Glutamatergic neuron (in vitro differentiated cells): ENCODE data around the gene UNC5C. TPM values are rescaled to one million over a fixed set of nuclear protein-coding genes. Genes with fewer than 3 reads are reported as not detected.
A peak's percentile ranks its signal among the peaks of the same experiment; 100 is the strongest.

Experiments
- DNase-seq: peaks from one replicate; pipeline ENCODE4 v3.0.0; 2022
- H3K27ac Mint-ChIP-seq: one replicate; pipeline ENCODE4 v1.8.0; 2020; ENCODE audit warnings: mild to moderate bottlenecking, mixed read lengths, inconsistent platforms; ENCODE audit not compliant: unreplicated experiment
- H3K27me3 Mint-ChIP-seq: one replicate; pipeline ENCODE4 v1.8.0; 2020; ENCODE audit warnings: mild to moderate bottlenecking, moderate library complexity, mixed read lengths, inconsistent platforms; ENCODE audit not compliant: unreplicated experiment
- H3K36me3 Mint-ChIP-seq: one replicate; pipeline ENCODE4 v1.8.0; 2020; ENCODE audit warnings: mild to moderate bottlenecking, mixed read lengths, inconsistent platforms; ENCODE audit not compliant: unreplicated experiment
- H3K4me1 Mint-ChIP-seq: one replicate; pipeline ENCODE4 v1.8.0; 2020; ENCODE audit warnings: mild to moderate bottlenecking, low read depth, mixed read lengths, inconsistent platforms; ENCODE audit not compliant: unreplicated experiment
- H3K4me3 Mint-ChIP-seq: one replicate; pipeline ENCODE4 v1.8.0; 2020; ENCODE audit warnings: mild to moderate bottlenecking, mixed read lengths, inconsistent platforms; ENCODE audit not compliant: unreplicated experiment
- H3K9me3 Mint-ChIP-seq: one replicate; pipeline ENCODE4 v1.8.0; 2020; ENCODE audit warnings: mild to moderate bottlenecking, moderate library complexity, mixed read lengths, inconsistent platforms; ENCODE audit not compliant: unreplicated experiment
- long read RNA-seq: library from polyadenylated mRNA; unstranded; transcript quantifications from one replicate; pipeline ENCODE4 v2.0.0, GENCODE V29; 2020; ENCODE audit not compliant: unreplicated experiment
- total RNA-seq: library from RNA; stranded (reverse); fragmentation: NEBNext Ultra II Directional; extraction: Animal tissue kit (Norgen Biotek cat#: 25700); gene quantifications from one replicate; pipeline ENCODE4 v1.2.1, GENCODE V29; 2021; ENCODE audit not compliant: unreplicated experiment
- TF ChIP-seq, protein P1 (sequence below): fragments of 200-600 bp; sonication (generic); IDR thresholded peaks from one replicate; pipeline ENCODE4 v1.5.0; 2021; ENCODE audit not compliant: partially characterized antibody, unreplicated experiment

Gene UNC5C
- total RNA-seq, result 41.2 TPM
- long read RNA-seq, partial matches to known transcripts, result 0 of 2 reads
- long read RNA-seq, other reads (novel, unspliced or antisense), result 2 of 2 reads

DNA sequence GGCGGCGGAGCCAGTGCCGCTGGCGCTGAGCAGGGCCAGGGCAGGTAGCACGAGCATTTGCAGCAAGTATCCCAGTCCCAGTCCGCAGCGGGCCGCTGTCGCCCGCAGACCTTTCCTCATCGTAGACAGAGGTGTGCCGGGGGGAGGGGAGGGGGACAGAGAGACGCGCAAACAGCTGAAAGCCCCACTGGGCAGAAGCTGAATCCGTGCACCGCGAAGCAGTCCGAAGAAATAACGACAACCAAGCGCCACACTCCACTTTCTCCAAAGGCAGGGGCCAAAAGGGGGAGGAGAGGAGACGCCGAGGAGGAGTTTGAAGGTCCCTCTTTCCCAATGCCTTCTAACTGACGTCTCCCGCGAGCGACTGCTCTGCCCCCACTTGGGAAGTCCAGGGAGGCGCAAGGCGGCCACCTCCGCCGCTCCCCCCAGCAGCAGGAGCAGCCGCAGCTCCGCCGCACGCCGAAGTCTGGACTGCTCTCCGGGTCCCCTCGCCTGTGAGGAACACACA is at the start of gene UNC5C:
Gene UNC5C, minus strand, starts transcription at position 236 of the 508 bp plus-strand sequence.
- TF ChIP-seq, protein P1, sequence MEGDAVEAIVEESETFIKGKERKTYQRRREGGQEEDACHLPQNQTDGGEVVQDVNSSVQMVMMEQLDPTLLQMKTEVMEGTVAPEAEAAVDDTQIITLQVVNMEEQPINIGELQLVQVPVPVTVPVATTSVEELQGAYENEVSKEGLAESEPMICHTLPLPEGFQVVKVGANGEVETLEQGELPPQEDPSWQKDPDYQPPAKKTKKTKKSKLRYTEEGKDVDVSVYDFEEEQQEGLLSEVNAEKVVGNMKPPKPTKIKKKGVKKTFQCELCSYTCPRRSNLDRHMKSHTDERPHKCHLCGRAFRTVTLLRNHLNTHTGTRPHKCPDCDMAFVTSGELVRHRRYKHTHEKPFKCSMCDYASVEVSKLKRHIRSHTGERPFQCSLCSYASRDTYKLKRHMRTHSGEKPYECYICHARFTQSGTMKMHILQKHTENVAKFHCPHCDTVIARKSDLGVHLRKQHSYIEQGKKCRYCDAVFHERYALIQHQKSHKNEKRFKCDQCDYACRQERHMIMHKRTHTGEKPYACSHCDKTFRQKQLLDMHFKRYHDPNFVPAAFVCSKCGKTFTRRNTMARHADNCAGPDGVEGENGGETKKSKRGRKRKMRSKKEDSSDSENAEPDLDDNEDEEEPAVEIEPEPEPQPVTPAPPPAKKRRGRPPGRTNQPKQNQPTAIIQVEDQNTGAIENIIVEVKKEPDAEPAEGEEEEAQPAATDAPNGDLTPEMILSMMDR, result no peak
- peaks cover 14% of the 10 kb centered on the region for H3K27me3 Mint-ChIP-seq
- peak within 1 kb of the TSS; percentile 92 for H3K4me3 Mint-ChIP-seq
- H3K36me3 Mint-ChIP-seq, result no peaks in the 10 kb centered on the region
- peaks cover 39% of the 10 kb centered on the region for H3K4me1 Mint-ChIP-seq
- peak within 1 kb of the TSS; percentile 86 for H3K27ac Mint-ChIP-seq
- H3K9me3 Mint-ChIP-seq, result peaks cover 16% of the 10 kb centered on the region
- no peak for DNase-seq

DNA sequence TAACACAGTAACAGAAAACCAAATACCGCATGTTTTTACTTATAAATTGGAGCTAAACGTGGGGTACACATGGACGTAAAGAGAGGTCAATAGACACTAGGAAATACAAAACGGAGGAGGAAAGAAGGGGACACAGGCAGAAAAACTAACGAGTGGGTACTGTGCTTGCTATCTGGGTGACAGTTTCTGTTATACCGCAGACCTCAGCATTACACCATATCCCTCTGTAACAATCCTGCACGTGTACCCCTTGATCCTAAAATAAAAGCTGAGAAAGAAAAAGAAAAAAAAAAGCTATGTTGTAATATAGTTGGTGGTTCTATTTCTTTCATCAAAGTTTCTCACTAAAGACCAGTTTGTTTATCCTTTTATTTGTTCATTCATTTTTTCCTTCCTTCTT is 47.9 kb upstream of the UNC5C start:
- no peak overlapping the region for H3K4me3 Mint-ChIP-seq
- no peaks in the 10 kb centered on the region for H3K36me3 Mint-ChIP-seq
- TF ChIP-seq, protein P1, result no peak
- H3K9me3 Mint-ChIP-seq, result peaks cover 2% of the 10 kb centered on the region
- DNase-seq, result no peak
- peaks cover 2% of the 10 kb centered on the region for H3K4me1 Mint-ChIP-seq
- no peaks in the 10 kb centered on the region for H3K27me3 Mint-ChIP-seq
- no peak overlapping the region for H3K27ac Mint-ChIP-seq

DNA sequence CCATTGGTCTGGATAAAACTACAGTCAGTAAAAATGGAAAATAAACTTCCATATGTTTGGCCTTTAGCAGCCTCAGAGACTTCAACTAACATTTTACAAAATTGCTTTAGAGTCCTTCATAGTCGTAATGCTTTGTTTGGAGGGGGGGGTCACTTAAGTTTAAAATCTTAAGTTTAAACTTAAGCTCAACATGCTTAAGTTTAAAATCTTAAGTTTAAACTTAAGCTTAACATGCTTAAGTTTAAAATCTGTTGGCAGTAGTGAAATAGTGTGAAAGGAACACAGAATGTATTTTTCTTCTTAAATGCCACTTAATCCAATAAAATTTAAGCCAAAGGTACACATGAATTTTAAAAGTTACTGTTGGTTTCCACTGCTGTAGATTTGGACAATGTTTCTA is 45.9 kb upstream of the UNC5C start:
- H3K36me3 Mint-ChIP-seq, result no peaks in the 10 kb centered on the region
- H3K4me3 Mint-ChIP-seq, result no peak overlapping the region
- peaks cover 2% of the 10 kb centered on the region for H3K4me1 Mint-ChIP-seq
- TF ChIP-seq, protein P1, result no peak
- no peak overlapping the region for H3K27ac Mint-ChIP-seq
- DNase-seq, result no peak
- H3K27me3 Mint-ChIP-seq, result peaks cover 2% of the 10 kb centered on the region
- H3K9me3 Mint-ChIP-seq, result peaks cover 2% of the 10 kb centered on the region

DNA sequence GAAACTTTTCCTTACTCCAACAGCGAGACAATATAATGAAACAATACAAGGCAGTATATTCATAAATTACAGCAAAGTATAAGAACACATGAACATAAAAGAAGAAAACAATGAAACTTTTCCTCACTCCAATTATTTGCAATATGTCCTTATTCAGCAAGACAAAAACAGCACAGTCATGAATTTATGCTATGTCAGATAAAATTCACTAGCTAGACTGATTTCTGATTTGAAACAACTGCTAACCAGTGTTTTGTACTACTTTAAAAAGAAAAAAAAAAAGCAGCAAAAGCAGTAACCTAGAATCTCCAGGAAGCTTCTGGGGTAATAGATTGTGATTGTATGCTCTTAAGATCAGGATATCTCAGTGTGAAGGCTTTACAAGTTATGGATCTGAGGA is 45.2 kb upstream of the UNC5C start:
- H3K9me3 Mint-ChIP-seq, result peaks cover 2% of the 10 kb centered on the region
- peaks cover 2% of the 10 kb centered on the region for H3K27me3 Mint-ChIP-seq
- DNase-seq, result no peak
- H3K4me1 Mint-ChIP-seq, result peaks cover 2% of the 10 kb centered on the region
- no peaks in the 10 kb centered on the region for H3K36me3 Mint-ChIP-seq
- no peak overlapping the region for H3K27ac Mint-ChIP-seq
- TF ChIP-seq, protein P1, result no peak
- H3K4me3 Mint-ChIP-seq, result no peak overlapping the region

DNA sequence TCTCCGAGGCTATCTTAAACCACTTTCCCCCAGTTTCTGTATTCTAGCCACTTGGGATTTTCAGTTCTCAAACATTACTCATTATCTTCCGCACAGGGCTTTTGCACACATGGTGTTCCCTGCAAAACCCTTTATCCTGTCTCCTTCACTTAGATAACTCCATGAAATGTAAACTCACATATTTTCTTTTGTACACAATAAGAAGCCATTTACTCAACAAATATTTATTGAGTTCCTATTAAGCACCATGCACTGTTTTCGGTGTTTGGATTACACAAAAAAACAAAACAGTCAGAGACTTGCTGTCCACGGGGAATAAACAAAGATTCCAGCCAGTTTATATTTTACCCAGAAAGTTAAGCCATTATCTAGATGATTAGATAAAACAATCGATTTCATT is 42.5 kb upstream of the UNC5C start:
- Mint-ChIP-seq H3K36me3 (no peaks in the 10 kb centered on the region), H3K27me3 (peaks cover 2% of the 10 kb centered on the region), H3K4me3 (no peak overlapping the region), H3K27ac (no peak overlapping the region), H3K4me1 (peaks cover 2% of the 10 kb centered on the region), H3K9me3 (peaks cover 2% of the 10 kb centered on the region)
- TF ChIP-seq, protein P1, result no peak
- DNase-seq, result no peak
